B cell (primary cell): Measurements from ENCODE around the gene SMAD1. TPM values are rescaled to one million over a fixed set of nuclear protein-coding genes. Genes with fewer than 3 reads are reported as not detected.

Experiments
- ATAC-seq: fragments of 200-7000 bp; cut with Tn5 transposase; one replicate; pipeline ENCODE4 v1.10.0; 2021; ENCODE audit warnings: low read depth, mild to moderate bottlenecking, moderate number of reproducible peaks, moderate library complexity
- CTCF ChIA-PET: fragments of 350-600 bp; sonication (Branson Sonifier 250); formaldehyde crosslinking; loops from one replicate; lab custom pipeline; 2021; ENCODE audit warnings: antibody characterized with exemption, inconsistent platforms; lab: Charles Lee
- POLR2A ChIA-PET: fragments of 350-600 bp; sonication (Branson Sonifier 250); formaldehyde crosslinking; loops from one replicate; lab custom pipeline; 2021; ENCODE audit warnings: antibody characterized with exemption; lab: Charles Lee
- DNase-seq: peaks from one replicate; pipeline ENCODE4 v3.0.0; 2013
- H2AFZ ChIP-seq: 2 replicates; pipeline ENCODE4 v1.6.1; 2012; ENCODE audit warnings: mild to moderate bottlenecking, low read depth, low read length; ENCODE audit not compliant: insufficient read depth, poor library complexity, severe bottlenecking
- H3K27ac ChIP-seq, 2 donors: 1 replicate in 1 of 2; 2 replicates in 1 of 2; pipeline ENCODE4 v1.5.1; 2012 to 2013; ENCODE audit warnings: low read length in 2 of 2, mild to moderate bottlenecking in 2 of 2, moderate library complexity in 1 of 2
- H3K27me3 ChIP-seq, 4 experiments: fragments of 200-600 bp in 1 of 4; sonication (generic) in 1 of 4; replicated peaks in 1 of 4; 1 replicate in 2 of 4; 2 replicates in 2 of 4; pipeline versions ENCODE4 v1.6.1 to v1.7.0; 2013 to 2016; ENCODE audit warnings: low read length in 3 of 4, mild to moderate bottlenecking in 2 of 4, mixed read lengths in 1 of 4, moderate library complexity in 1 of 4; ENCODE audit not compliant: insufficient read depth in 4 of 4, control insufficient read depth in 3 of 4; ENCODE audit errors: control extremely low read depth in 1 of 4
- H3K36me3 ChIP-seq, 2 experiments: replicated peaks in 1 of 2; 1 replicate in 1 of 2; 2 replicates in 1 of 2; pipeline versions ENCODE4 v1.6.1 to v1.7.1; 2013; ENCODE audit warnings: low read length in 1 of 2; ENCODE audit not compliant: insufficient read depth in 2 of 2, control insufficient read depth in 1 of 2; ENCODE audit errors: control extremely low read depth in 1 of 2, extremely low read depth in 1 of 2
- H3K4me1 ChIP-seq, 2 donors: fragments of 200-600 bp in 1 of 2; sonication (generic) in 1 of 2; 1 replicate in 1 of 2; 2 replicates in 1 of 2; pipeline versions ENCODE4 v1.5.1 to v1.6.1; 2013 to 2017; ENCODE audit warnings: low read length in 2 of 2; ENCODE audit not compliant: control insufficient read depth in 2 of 2, insufficient read depth in 2 of 2
- H3K4me2 ChIP-seq: replicated peaks from 2 replicates; pipeline ENCODE3; 2012; ENCODE audit warnings: mild to moderate bottlenecking, low read depth, low read length; ENCODE audit not compliant: poor library complexity, severe bottlenecking
- H3K4me3 ChIP-seq, 5 experiments: fragments of 200-600 bp in 1 of 5; sonication (generic) in 1 of 5; 1 replicate in 3 of 5; 2 replicates in 2 of 5; pipeline versions ENCODE4 v1.5.1 to v1.7.0; 2011 to 2016; ENCODE audit warnings: low read length in 4 of 5, mild to moderate bottlenecking in 4 of 5, low read depth in 2 of 5, control low read depth in 1 of 5, moderate library complexity in 1 of 5; ENCODE audit not compliant: insufficient read depth in 1 of 5; ENCODE audit errors: control extremely low read depth in 1 of 5, extremely low read depth in 1 of 5
- H3K79me2 ChIP-seq: fragments of 200-600 bp; sonication (generic); one replicate; pipeline ENCODE4 v1.6.0; 2016; ENCODE audit warnings: low read length; ENCODE audit not compliant: control insufficient read depth, insufficient read depth
- H3K9ac ChIP-seq: fragments of 200-600 bp; sonication (generic); 2 replicates; pipeline ENCODE4 v1.6.1; 2017; ENCODE audit warnings: mild to moderate bottlenecking, low read length, moderate library complexity
- H3K9me3 ChIP-seq, 3 donors: one replicate each; pipeline versions ENCODE4 v1.6.1 to v1.7.1; 2013; ENCODE audit warnings: low read length in 2 of 3; ENCODE audit not compliant: control insufficient read depth in 2 of 3, insufficient read depth in 1 of 3; ENCODE audit errors: control extremely low read depth in 1 of 3
- H4K20me1 ChIP-seq: 2 replicates; pipeline ENCODE4 v1.6.0; 2012; ENCODE audit warnings: mild to moderate bottlenecking, low read length; ENCODE audit not compliant: insufficient read depth, control insufficient read depth, poor library complexity, severe bottlenecking
- H3K27ac Mint-ChIP-seq: one replicate; pipeline ENCODE4 v1.8.0; 2021; ENCODE audit warnings: mixed read lengths
- H3K27me3 Mint-ChIP-seq: one replicate; pipeline ENCODE4 v1.8.0; 2021; ENCODE audit warnings: mixed read lengths
- H3K4me1 Mint-ChIP-seq: one replicate; pipeline ENCODE4 v1.8.0; 2021; ENCODE audit warnings: mixed read lengths
- H3K4me3 Mint-ChIP-seq: one replicate; pipeline ENCODE4 v1.8.0; 2021; ENCODE audit warnings: mixed read lengths
- H3K9me3 Mint-ChIP-seq: one replicate; pipeline ENCODE4 v1.8.0; 2022; ENCODE audit warnings: mixed read lengths; ENCODE audit not compliant: insufficient read depth
- CTCF ChIP-seq: fragments of 200-600 bp; IDR thresholded peaks from one replicate; pipeline ENCODE4 v1.8.0; 2022; ENCODE audit warnings: antibody characterized with exemption, mild to moderate bottlenecking
- EZH2 ChIP-seq: IDR thresholded peaks from 2 replicates; pipeline ENCODE4 v1.6.1; 2012; ENCODE audit warnings: borderline replicate concordance, low read depth, mild to moderate bottlenecking, moderate library complexity, low read length; ENCODE audit not compliant: insufficient read depth, poor library complexity, severe bottlenecking
- WGBS: methylation state at CpG from one replicate; pipeline ENCODE4 v1.1.5; 2013; ENCODE audit warnings: missing lambda C conversion rate; ENCODE audit not compliant: insufficient coverage; 5-methylcytosine and 5-hydroxymethylcytosine counted together
- intact Hi-C: fragments of 100-400 bp; cut with micrococcal nuclease; formaldehyde crosslinking; loops from one replicate; pipeline ENCODE4 v1.10.0; 2022
- polyA plus RNA-seq: library from polyadenylated mRNA; depleted of rRNA; stranded (reverse); fragments of >200 nt; gene quantifications from 2 replicates; pipeline ENCODE4 v1.2.3, GENCODE V29; 2012
- total RNA-seq, 2 donors: library from RNA; stranded (reverse); fragments of 120-200 nt in 1 of 2; gene quantifications; 1 replicate in 1 of 2; 2 replicates in 1 of 2; pipeline versions ENCODE4 v1.2.3 to v1.2.4, GENCODE V29; 2013 to 2022

Gene SMAD1
- total and polyA plus RNA-seq, 2 donors (not counting 1 experiment from before 2014, with no cell fraction given): 0.12 TPM; not detected in 1

- no peaks in the 10 kb centered on the region for H3K4me1 Mint-ChIP-seq
- Histone ChIP-seq H3K4me3 (no peak overlapping the region), H3K36me3 (no peaks in the 10 kb centered on the region), H2AFZ (no peak overlapping the region), H3K27me3 (peaks cover 0 to 2% (median 0%) of the 10 kb centered on the region in 4 experiments), H3K79me2 (no peaks in the 10 kb centered on the region), H4K20me1 (no peaks in the 10 kb centered on the region), H3K9ac (no peak overlapping the region), H3K9me3 (no peaks in the 10 kb centered on the region), H3K4me1 (no peaks in the 10 kb centered on the region), H3K4me2 (no peak overlapping the region), H3K27ac (no peak overlapping the region)
- 0% methylated on average over 1 of the region's 2 CpGs for WGBS
- ChIA-PET POLR2A (no interaction called here), CTCF (no interaction called here)
- no peak for DNase-seq
- TF ChIP-seq CTCF (no peak), EZH2 (no peak)
- H3K27ac Mint-ChIP-seq: no peak overlapping the region
- intact Hi-C loops: no loop called here
- no peak for ATAC-seq
- H3K4me3 Mint-ChIP-seq: no peak overlapping the region
- H3K27me3 Mint-ChIP-seq: peaks cover 4% of the 10 kb centered on the region
- H3K9me3 Mint-ChIP-seq: no peaks in the 10 kb centered on the region
These were observed 49.6 kb downstream of the SMAD1 start for GRCh38 chr4:145531223-145531622.

- Mint-ChIP-seq H3K9me3 (no peaks in the 10 kb centered on the region), H3K4me1 (no peaks in the 10 kb centered on the region), H3K4me3 (no peak overlapping the region), H3K27me3 (peaks cover 4% of the 10 kb centered on the region), H3K27ac (no peak overlapping the region)
- ATAC-seq (no peak), DNase-seq (no peak)
- H3K9me3 ChIP-seq: no peaks in the 10 kb centered on the region
- POLR2A ChIA-PET: no interaction called here
- intact Hi-C loops: no loop called here
- WGBS: 75% methylated on average over 2 of the region's 5 CpGs
- H3K27me3 ChIP-seq: peaks cover 0 to 3% (median 0%) of the 10 kb centered on the region in 4 experiments
- no peaks in the 10 kb centered on the region for H3K36me3 ChIP-seq
- no peak overlapping the region for H3K9ac ChIP-seq
- H4K20me1 ChIP-seq: no peaks in the 10 kb centered on the region
- H3K27ac ChIP-seq: no peak overlapping the region
- CTCF ChIA-PET: no interaction called here
- H3K4me3 ChIP-seq: no peak overlapping the region
- no peaks in the 10 kb centered on the region for H3K79me2 ChIP-seq
- H2AFZ ChIP-seq: no peak overlapping the region
- H3K4me2 ChIP-seq: no peak overlapping the region
- TF ChIP-seq EZH2: no peak
- no peak for TF ChIP-seq CTCF
- H3K4me1 ChIP-seq: no peaks in the 10 kb centered on the region
These were observed 50.2 kb downstream of the SMAD1 start for GRCh38 chr4:145531859-145532258.
